Breast epithelium (tissue), 3 donors: ENCODE measurements around the gene CPNE7.

Source experiments
- POLR2AphosphoS5 ChIP-seq, 3 donors: sonication (generic); formaldehyde crosslinking; IDR thresholded peaks; one replicate each; pipeline ENCODE4 v1.6.1; 2017; ENCODE audit warnings: antibody characterized with exemption in 3 of 3
- TF ChIP-seq, protein P1 (sequence below), 3 donors: fragments of 450-650 bp; IDR thresholded peaks; one replicate each; pipeline ENCODE4 v1.5.1; 2016 to 2017; ENCODE audit warnings: antibody characterized with exemption in 3 of 3, mild to moderate bottlenecking in 3 of 3, moderate library complexity in 3 of 3

DNA sequence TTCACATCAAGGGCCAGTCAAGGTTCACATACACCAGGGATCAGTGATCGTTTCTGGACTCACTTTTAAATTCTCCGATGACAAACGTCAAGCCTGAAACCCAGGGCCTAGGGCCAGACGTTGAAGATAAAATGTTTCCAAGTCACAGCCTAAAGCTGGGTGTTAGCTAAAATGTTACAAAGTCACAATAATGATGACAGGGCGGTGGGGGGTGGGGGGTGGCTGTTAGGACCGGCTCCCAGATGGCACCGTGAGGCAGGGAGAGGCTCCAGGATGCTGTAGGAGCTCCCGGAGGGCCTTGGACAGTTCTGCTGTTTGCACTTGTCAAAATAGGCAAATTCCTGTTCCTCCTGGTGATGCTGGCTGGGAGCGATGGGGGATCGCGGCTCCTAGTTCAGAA, 31.4 kb upstream of the CPNE7 start:
- TF ChIP-seq, protein P1, sequence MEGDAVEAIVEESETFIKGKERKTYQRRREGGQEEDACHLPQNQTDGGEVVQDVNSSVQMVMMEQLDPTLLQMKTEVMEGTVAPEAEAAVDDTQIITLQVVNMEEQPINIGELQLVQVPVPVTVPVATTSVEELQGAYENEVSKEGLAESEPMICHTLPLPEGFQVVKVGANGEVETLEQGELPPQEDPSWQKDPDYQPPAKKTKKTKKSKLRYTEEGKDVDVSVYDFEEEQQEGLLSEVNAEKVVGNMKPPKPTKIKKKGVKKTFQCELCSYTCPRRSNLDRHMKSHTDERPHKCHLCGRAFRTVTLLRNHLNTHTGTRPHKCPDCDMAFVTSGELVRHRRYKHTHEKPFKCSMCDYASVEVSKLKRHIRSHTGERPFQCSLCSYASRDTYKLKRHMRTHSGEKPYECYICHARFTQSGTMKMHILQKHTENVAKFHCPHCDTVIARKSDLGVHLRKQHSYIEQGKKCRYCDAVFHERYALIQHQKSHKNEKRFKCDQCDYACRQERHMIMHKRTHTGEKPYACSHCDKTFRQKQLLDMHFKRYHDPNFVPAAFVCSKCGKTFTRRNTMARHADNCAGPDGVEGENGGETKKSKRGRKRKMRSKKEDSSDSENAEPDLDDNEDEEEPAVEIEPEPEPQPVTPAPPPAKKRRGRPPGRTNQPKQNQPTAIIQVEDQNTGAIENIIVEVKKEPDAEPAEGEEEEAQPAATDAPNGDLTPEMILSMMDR (IDR thresholded peaks at IDR 0.05) = no peak
- TF ChIP-seq POLR2AphosphoS5 (IDR thresholded peaks at IDR 0.05) = no peak
